Activated B cell treated with CpG ODN at 0.5 μM for 24 hours (primary cell): ENCODE results near the gene TWIST2. TPM values are rescaled to one million over a fixed set of nuclear protein-coding genes. Genes with fewer than 3 reads are reported as not detected.

Experiments
- ATAC-seq: fragments of 200-7000 bp; cut with Tn5 transposase; one replicate; pipeline ENCODE4 v1.10.0; 2021; ENCODE audit warnings: low read depth, mild to moderate bottlenecking, moderate library complexity
- CTCF ChIA-PET: fragments of 350-600 bp; sonication (Branson Sonifier 250); formaldehyde crosslinking; loops from one replicate; lab custom pipeline; 2021; ENCODE audit warnings: antibody characterized with exemption; lab: Charles Lee
- POLR2A ChIA-PET: fragments of 350-600 bp; sonication (Branson Sonifier 250); formaldehyde crosslinking; loops from one replicate; lab custom pipeline; 2021; ENCODE audit warnings: antibody characterized with exemption; lab: Charles Lee
- DNase-seq: peaks from one replicate; pipeline ENCODE4 v3.0.0; 2022
- H3K27ac Mint-ChIP-seq: one replicate; pipeline ENCODE4 v1.8.0; 2020; ENCODE audit warnings: mixed read lengths
- H3K27me3 Mint-ChIP-seq: one replicate; pipeline ENCODE4 v1.8.0; 2021; ENCODE audit warnings: mixed read lengths
- H3K36me3 Mint-ChIP-seq: one replicate; pipeline ENCODE4 v1.8.0; 2021; ENCODE audit warnings: low read depth, mixed read lengths
- H3K4me1 Mint-ChIP-seq: one replicate; pipeline ENCODE4 v1.8.0; 2021; ENCODE audit warnings: mixed read lengths
- H3K4me3 Mint-ChIP-seq: one replicate; pipeline ENCODE4 v1.8.0; 2020; ENCODE audit warnings: mild to moderate bottlenecking, mixed read lengths
- H3K9me3 Mint-ChIP-seq: one replicate; pipeline ENCODE4 v1.8.0; 2020; ENCODE audit warnings: mixed read lengths
- intact Hi-C: fragments of 100-400 bp; cut with micrococcal nuclease; formaldehyde crosslinking; loops from one replicate; pipeline ENCODE4 v1.15.1; 2024
- total RNA-seq: library from RNA; stranded (reverse); gene quantifications from 2 replicates; pipeline ENCODE4 v1.2.3, GENCODE V29; 2022
- TF ChIP-seq, protein P1 (sequence below): fragments of 200-600 bp; IDR thresholded peaks from one replicate; pipeline ENCODE4 v1.8.0; 2022; ENCODE audit warnings: antibody characterized with exemption, mild to moderate bottlenecking

TWIST2 gene
- total RNA-seq, 1 donor from 2014 or later = not detected

DNA sequence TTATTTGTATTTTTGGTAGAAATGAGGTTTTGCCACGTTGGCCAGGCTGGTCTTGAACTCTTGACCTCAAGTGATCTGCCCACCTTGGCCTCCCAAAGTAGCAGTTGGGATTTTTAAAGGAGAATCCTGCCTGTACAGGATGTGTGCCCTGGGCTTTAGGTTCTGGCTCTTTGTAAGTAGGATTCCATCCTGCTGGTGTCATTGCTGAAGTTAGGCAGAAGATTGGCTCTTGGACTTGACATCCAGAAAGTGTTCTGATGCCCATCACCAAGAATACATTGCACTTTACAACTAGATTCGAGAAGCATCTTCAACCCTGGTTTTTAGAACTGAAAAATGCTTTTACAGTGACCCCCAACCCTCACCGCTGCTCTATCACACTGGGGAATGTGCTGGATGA, 4.4 kb upstream of the TWIST2 start:
- Mint-ChIP-seq H3K27me3 (peaks cover 18% of the 10 kb centered on the region), H3K27ac (no peak overlapping the region)

DNA sequence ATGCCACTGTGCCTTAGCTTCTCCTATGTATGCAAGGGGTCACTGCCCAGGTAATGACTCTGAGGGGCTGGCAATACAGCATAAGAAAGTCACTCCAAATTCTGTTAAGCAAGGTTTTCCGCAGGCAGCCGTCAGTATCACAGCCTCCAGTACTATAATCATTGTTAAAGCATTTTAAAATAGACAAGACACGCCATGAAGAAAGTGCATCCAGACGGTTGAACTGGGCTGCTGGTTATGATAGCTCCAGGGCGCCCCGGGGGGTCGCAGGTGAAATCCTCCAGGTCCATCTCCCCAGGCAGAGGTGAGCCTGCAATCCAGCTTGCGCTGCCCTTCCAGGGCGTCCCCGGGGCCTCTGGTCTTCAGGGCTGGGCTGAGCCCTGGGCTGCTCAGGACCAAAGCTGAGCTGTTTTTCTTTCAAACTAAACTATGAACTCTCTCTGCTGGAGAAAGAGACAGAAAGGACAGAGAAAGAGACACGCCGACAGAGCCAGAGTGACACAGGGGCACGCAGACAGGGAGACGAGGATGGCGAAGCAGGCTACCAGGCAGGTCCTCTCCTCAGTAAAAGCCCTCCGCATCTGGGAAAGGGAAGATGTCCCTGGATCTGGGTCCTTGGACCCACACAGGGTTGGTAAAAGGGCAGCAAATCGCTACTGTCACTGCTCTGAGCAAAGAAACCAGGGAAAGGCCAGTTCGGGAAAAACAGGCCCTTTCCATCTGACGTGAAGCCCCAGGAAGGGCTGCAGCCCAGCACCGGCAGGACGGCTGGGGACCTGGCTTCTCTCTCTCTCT, 2.1 kb upstream of the TWIST2 start:
- Mint-ChIP-seq H3K4me3 (no peak overlapping the region), H3K27me3 (peaks cover 26% of the 10 kb centered on the region), H3K27ac (no peak overlapping the region), H3K9me3 (no peaks in the 10 kb centered on the region), H3K36me3 (no peaks in the 10 kb centered on the region), H3K4me1 (no peaks in the 10 kb centered on the region)
- CTCF ChIA-PET = no interaction called here
- ATAC-seq (no peak), DNase-seq (no peak)
- intact Hi-C loops = no loop called here
- TF ChIP-seq, protein P1, sequence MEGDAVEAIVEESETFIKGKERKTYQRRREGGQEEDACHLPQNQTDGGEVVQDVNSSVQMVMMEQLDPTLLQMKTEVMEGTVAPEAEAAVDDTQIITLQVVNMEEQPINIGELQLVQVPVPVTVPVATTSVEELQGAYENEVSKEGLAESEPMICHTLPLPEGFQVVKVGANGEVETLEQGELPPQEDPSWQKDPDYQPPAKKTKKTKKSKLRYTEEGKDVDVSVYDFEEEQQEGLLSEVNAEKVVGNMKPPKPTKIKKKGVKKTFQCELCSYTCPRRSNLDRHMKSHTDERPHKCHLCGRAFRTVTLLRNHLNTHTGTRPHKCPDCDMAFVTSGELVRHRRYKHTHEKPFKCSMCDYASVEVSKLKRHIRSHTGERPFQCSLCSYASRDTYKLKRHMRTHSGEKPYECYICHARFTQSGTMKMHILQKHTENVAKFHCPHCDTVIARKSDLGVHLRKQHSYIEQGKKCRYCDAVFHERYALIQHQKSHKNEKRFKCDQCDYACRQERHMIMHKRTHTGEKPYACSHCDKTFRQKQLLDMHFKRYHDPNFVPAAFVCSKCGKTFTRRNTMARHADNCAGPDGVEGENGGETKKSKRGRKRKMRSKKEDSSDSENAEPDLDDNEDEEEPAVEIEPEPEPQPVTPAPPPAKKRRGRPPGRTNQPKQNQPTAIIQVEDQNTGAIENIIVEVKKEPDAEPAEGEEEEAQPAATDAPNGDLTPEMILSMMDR = no peak
- POLR2A ChIA-PET = no interaction called here

More for the DNA sequence above, 4.4 kb upstream of the TWIST2 start:
- intact Hi-C loops = no loop called here
- Mint-ChIP-seq H3K36me3 (no peaks in the 10 kb centered on the region), H3K4me3 (no peak overlapping the region), H3K9me3 (no peaks in the 10 kb centered on the region), H3K4me1 (no peaks in the 10 kb centered on the region)
- TF ChIP-seq, protein P1 = no peak
- ChIA-PET CTCF (no interaction called here), POLR2A (no interaction called here)
- DNase-seq = no peak
- no peak for ATAC-seq

DNA sequence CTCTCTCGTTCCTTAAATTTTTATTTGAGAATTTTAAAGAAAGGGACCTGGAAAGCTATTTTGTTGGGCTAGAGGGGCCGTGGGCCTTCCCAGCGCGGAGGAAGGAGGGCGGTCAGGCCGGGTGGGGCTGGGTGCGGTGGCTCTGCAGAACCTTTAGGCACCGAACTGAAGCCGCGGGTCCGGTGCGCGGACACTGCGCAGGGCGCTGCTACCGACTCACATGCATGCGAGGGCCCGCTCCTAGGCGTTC, 1.6 kb upstream of the TWIST2 start:
- CTCF ChIA-PET = no interaction called here
- H3K9me3 Mint-ChIP-seq = no peaks in the 10 kb centered on the region
- H3K36me3 Mint-ChIP-seq = no peaks in the 10 kb centered on the region
- peaks cover 31% of the 10 kb centered on the region for H3K27me3 Mint-ChIP-seq
- DNase-seq (no peak), ATAC-seq (no peak)
- no peak overlapping the region for H3K27ac Mint-ChIP-seq
- POLR2A ChIA-PET = no interaction called here
- TF ChIP-seq, protein P1 = no peak
- no peak overlapping the region for H3K4me3 Mint-ChIP-seq
- intact Hi-C loops = no loop called here
- no peaks in the 10 kb centered on the region for H3K4me1 Mint-ChIP-seq

DNA sequence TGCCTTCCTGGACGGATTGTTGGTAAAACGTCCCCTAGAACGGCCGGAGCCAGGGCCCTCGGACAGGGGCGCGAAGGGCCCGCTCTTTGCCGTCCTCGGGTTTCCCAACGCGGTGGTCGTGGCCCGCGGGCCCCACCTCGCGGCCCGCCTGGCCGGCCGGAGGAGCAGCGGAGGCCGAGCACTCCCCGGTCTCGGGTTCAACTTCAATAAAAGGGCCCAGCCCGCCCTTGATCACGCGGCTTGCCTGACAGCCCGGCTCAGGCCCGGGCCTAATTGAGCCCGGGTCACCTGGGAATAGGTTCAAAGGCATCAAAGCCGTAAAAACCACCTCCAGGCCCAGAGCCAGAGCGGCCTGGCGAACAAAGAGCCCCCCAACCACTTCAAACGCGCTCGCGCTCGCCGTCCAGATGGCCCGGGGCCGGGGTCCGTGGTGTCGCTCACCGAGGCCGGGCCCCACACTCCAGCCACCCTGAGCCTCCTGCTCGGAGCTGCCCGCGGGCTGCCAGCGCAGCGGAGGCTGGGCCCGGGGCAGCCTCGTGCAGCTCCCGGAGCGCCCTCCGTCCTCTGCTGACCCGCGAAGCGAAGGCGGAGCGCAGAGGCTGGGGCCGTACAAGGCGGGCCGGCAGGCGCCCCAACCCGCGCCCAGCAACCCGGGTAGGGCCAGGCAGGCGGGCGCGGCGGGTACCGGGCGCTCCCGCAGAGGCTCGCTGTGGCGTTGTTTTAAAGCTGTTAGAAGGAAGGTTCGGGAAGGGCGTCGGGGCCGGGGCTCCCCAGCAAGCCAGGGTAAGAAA, 1.1 kb upstream of the TWIST2 start:
- DNase-seq = no peak
- TF ChIP-seq, protein P1 = no peak
- CTCF ChIA-PET = no interaction called here
- H3K9me3 Mint-ChIP-seq = no peaks in the 10 kb centered on the region
- no peak overlapping the region for H3K27ac Mint-ChIP-seq
- peaks cover 36% of the 10 kb centered on the region for H3K27me3 Mint-ChIP-seq
- no peaks in the 10 kb centered on the region for H3K36me3 Mint-ChIP-seq
- H3K4me3 Mint-ChIP-seq = no peak overlapping the region
- intact Hi-C loops = no loop called here
- POLR2A ChIA-PET = no interaction called here
- H3K4me1 Mint-ChIP-seq = no peaks in the 10 kb centered on the region
- no peak for ATAC-seq

DNA sequence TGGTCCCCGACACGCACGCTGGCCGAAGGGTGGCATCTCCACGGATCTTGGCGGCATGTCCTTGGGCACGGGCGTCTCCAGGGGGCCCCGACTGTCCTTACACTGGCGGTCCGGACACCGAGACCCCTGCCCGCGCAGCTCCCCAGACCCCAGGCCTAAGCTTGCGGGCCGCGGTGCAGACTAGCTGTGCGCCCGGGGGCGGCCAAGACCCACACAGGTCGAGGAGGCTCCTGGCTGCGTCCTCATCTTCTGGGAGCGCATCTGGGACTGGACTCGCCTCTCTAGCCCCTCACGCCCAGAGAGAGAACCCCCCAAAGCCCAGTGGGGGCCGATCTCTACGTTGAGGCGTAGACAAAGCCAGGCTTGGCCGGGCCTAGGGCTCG, 475 bp upstream of the TWIST2 start:
- H3K4me3 Mint-ChIP-seq = no peak overlapping the region
- H3K9me3 Mint-ChIP-seq = no peaks in the 10 kb centered on the region
- H3K36me3 Mint-ChIP-seq = no peaks in the 10 kb centered on the region
- ChIA-PET CTCF (no interaction called here), POLR2A (no interaction called here)
- H3K4me1 Mint-ChIP-seq = no peaks in the 10 kb centered on the region
- H3K27me3 Mint-ChIP-seq = peaks cover 41% of the 10 kb centered on the region
- intact Hi-C loops = no loop called here
- no peak overlapping the region for H3K27ac Mint-ChIP-seq
- DNase-seq (no peak), ATAC-seq (no peak)
- TF ChIP-seq, protein P1 = no peak
